Left ventricle myocardium inferior (tissue), 1 donor: ENCODE measurements around the gene APOA1. TPM values are rescaled to one million over a fixed set of nuclear protein-coding genes. Genes with fewer than 3 reads are reported as not detected.

Experiments
- DNase-seq: peaks from one replicate; pipeline ENCODE4 v3.0.0-alpha.2; 2020
- H3K27ac ChIP-seq: fragments of 200-600 bp; replicated peaks from 2 replicates; pipeline ENCODE4 v1.8.0; 2021
- H3K27me3 ChIP-seq: fragments of 200-600 bp; 2 replicates; pipeline ENCODE4 v1.8.0; 2021; ENCODE audit warnings: low read depth
- H3K36me3 ChIP-seq: fragments of 200-600 bp; 2 replicates; pipeline ENCODE4 v1.8.0; 2021
- H3K4me1 ChIP-seq: fragments of 200-600 bp; 2 replicates; pipeline ENCODE4 v1.8.0; 2021
- H3K4me3 ChIP-seq: fragments of 200-600 bp; 2 replicates; pipeline ENCODE4 v1.8.0; 2021; ENCODE audit warnings: mild to moderate bottlenecking, moderate library complexity
- H3K9me3 ChIP-seq: fragments of 200-600 bp; replicated peaks from 2 replicates; pipeline ENCODE4 v1.8.0; 2021
- CTCF ChIP-seq: fragments of 200-600 bp; IDR thresholded peaks from 2 replicates; pipeline ENCODE4 v1.8.0; 2021; ENCODE audit warnings: antibody characterized with exemption, mild to moderate bottlenecking, borderline replicate concordance
- intact Hi-C: fragments of 100-400 bp; cut with micrococcal nuclease; formaldehyde crosslinking; loops from one replicate; pipeline ENCODE4 v1.11.0; 2022
- total RNA-seq: library from RNA; stranded (reverse); fragmentation: NEBNext Ultra II Directional; extraction: Animal tissue kit (Norgen Biotek cat#: 25700); gene quantifications from one replicate; pipeline ENCODE4 v1.2.1, GENCODE V29; 2021
- donor health status: DM: no; HTN: yes; CAD: no; lungs with severe emphysema.

APOA1 gene
- total RNA-seq, 1 donor from 2014 or later = 62.6 TPM

DNA sequence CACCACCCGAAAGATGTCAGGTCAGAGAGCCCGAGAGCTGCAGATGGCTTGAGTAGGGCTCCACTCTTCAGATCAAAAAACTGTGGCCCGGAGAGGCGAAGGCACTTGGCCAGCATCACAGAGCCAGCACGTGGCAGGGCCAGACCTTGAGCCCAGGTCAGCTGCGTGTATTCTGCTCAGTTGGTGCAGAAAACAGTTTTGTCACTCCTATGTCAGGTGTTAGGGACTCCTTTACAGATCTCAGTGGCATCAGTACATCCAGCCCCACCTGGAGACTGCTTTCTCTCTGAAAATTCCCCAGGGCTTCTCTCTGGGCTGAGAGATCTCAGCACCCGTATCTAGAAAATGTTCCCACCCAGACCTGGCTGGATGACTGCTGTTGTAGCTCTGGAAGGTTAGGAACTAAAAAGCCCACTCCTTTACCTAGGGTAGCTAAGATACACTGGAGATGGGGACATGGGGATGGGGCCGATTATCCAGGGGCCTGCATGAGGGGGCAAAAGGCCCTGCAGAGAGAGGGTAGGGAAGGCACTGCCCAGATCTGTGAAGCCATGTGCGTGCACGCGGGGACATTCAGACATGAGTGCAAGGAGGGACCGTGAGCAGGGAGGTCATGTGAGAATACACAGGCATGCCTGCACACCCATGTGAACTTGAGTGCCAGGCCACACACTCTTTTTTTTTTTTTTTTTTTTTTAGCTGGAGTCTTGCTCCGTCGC is 3.4 kb downstream of the APOA1 start:
- intact Hi-C loops = no loop called here
- Histone ChIP-seq H3K4me1 (peaks cover 38% of the 10 kb centered on the region), H3K27me3 (no peaks in the 10 kb centered on the region), H3K36me3 (no peaks in the 10 kb centered on the region), H3K4me3 (no peak overlapping the region), H3K9me3 (no peaks in the 10 kb centered on the region), H3K27ac (no peak overlapping the region)
- no peak for DNase-seq
- TF ChIP-seq CTCF = no peak

GRCh38 chr11:116833491-116833815 is 4.0 kb downstream of the APOA1 start:
- Histone ChIP-seq H3K4me3 (no peak overlapping the region), H3K9me3 (no peaks in the 10 kb centered on the region), H3K27ac (no peak overlapping the region), H3K36me3 (no peaks in the 10 kb centered on the region), H3K27me3 (no peaks in the 10 kb centered on the region), H3K4me1 (peaks cover 38% of the 10 kb centered on the region)
- no peak for DNase-seq
- no peak for TF ChIP-seq CTCF
- intact Hi-C loops = no loop called here

DNA sequence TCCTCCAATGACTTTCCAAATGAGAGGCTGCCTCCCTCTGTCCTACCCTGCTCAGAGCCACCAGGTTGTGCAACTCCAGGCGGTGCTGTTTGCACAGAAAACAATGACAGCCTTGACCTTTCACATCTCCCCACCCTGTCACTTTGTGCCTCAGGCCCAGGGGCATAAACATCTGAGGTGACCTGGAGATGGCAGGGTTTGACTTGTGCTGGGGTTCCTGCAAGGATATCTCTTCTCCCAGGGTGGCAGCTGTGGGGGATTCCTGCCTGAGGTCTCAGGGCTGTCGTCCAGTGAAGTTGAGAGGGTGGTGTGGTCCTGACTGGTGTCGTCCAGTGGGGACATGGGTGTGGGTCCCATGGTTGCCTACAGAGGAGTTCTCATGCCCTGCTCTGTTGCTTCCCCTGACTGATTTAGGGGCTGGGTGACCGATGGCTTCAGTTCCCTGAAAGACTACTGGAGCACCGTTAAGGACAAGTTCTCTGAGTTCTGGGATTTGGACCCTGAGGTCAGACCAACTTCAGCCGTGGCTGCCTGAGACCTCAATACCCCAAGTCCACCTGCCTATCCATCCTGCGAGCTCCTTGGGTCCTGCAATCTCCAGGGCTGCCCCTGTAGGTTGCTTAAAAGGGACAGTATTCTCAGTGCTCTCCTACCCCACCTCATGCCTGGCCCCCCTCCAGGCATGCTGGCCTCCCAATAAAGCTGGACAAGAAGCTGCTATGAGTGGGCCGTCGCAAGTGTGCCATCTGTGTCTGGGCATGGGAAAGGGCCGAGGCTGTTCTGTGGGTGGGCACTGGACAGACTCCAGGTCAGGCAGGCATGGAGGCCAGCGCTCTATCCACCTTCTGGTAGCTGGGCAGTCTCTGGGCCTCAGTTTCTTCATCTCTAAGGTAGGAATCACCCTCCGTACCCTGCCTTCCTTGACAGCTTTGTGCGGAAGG is 4.8 kb downstream of the APOA1 start:
- no peak overlapping the region for H3K4me3 ChIP-seq
- no peak for TF ChIP-seq CTCF
- H3K9me3 ChIP-seq = no peaks in the 10 kb centered on the region
- peaks cover 30% of the 10 kb centered on the region for H3K4me1 ChIP-seq
- H3K27me3 ChIP-seq = no peaks in the 10 kb centered on the region
- H3K27ac ChIP-seq = no peak overlapping the region
- DNase-seq = no peak
- intact Hi-C loops = no loop called here
- H3K36me3 ChIP-seq = no peaks in the 10 kb centered on the region

DNA sequence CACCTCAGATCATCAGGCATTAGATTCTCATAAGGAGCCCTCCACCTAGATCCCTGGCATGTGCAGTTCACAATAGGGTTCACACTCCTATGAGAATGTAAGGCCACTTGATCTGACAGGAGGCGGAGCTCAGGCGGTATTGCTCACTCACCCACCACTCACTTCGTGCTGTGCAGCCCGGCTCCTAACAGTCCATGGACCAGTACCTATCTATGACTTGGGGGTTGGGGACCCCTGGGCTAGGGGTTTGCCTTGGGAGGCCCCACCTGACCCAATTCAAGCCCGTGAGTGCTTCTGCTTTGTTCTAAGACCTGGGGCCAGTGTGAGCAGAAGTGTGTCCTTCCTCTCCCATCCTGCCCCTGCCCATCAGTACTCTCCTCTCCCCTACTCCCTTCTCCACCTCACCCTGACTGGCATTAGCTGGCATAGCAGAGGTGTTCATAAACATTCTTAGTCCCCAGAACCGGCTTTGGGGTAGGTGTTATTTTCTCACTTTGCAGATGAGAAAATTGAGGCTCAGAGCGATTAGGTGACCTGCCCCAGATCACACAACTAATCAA is 5.6 kb downstream of the APOA1 start:
- Histone ChIP-seq H3K4me1 (peaks cover 22% of the 10 kb centered on the region), H3K36me3 (no peaks in the 10 kb centered on the region), H3K4me3 (no peak overlapping the region), H3K27me3 (no peaks in the 10 kb centered on the region), H3K9me3 (no peaks in the 10 kb centered on the region), H3K27ac (no peak overlapping the region)
- no peak for TF ChIP-seq CTCF
- no peak for DNase-seq
- intact Hi-C loops = no loop called here

DNA sequence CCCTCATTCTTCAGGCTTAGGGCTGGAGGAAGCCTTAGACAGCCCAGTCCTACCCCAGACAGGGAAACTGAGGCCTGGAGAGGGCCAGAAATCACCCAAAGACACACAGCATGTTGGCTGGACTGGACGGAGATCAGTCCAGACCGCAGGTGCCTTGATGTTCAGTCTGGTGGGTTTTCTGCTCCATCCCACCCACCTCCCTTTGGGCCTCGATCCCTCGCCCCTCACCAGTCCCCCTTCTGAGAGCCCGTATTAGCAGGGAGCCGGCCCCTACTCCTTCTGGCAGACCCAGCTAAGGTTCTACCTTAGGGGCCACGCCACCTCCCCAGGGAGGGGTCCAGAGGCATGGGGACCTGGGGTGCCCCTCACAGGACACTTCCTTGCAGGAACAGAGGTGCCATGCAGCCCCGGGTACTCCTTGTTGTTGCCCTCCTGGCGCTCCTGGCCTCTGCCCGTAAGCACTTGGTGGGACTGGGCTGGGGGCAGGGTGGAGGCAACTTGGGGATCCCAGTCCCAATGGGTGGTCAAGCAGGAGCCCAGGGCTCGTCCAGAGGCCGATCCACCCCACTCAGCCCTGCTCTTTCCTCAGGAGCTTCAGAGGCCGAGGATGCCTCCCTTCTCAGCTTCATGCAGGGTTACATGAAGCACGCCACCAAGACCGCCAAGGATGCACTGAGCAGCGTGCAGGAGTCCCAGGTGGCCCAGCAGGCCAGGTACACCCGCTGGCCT is 7.1 kb downstream of the APOA1 start:
- Histone ChIP-seq H3K27ac (no peak overlapping the region), H3K27me3 (no peaks in the 10 kb centered on the region), H3K36me3 (no peaks in the 10 kb centered on the region), H3K4me3 (no peak overlapping the region), H3K4me1 (peaks cover 7% of the 10 kb centered on the region), H3K9me3 (no peaks in the 10 kb centered on the region)
- intact Hi-C loops = no loop called here
- no peak for TF ChIP-seq CTCF
- no peak for DNase-seq
